HPDE6-E6E7 (cell line): ENCODE measurements around the gene RBBP6.
"Not testable (repeated sequence)": the region's sequence is repeated elsewhere in the genome, so short reads cannot be mapped to it uniquely, and the experiment has no call there.

Source experiments
- DNase-seq: peaks from one replicate; pipeline ENCODE4 v3.0.0; 2011; ENCODE audit warnings: missing footprints; ENCODE audit errors: extremely low spot score

Gene RBBP6

GRCh38 chr16:24568392-24568791 is 29.0 kb downstream of the RBBP6 start:
- DNase-seq = no peak

- no peak for DNase-seq
Observed at GRCh38 chr16:24571096-24571495, 31.7 kb downstream of the RBBP6 start.

GRCh38 chr16:24572069-24572468 is 32.7 kb downstream of the RBBP6 start:
- no peak for DNase-seq

- DNase-seq = no peak
Observed at GRCh38 chr16:24573141-24573540, 33.8 kb downstream of the RBBP6 start.

GRCh38 chr16:24574515-24575485 is 35.4 kb downstream of the RBBP6 start:
- DNase-seq = not testable (repeated sequence)

GRCh38 chr16:24575791-24576190 is 36.4 kb downstream of the RBBP6 start:
- not testable (repeated sequence) for DNase-seq

- no peak for DNase-seq
Observed at GRCh38 chr16:24577167-24577566, 37.8 kb downstream of the RBBP6 start.

GRCh38 chr16:24580665-24581064 is 41.3 kb downstream of the RBBP6 start:
- peak; percentile 6 for DNase-seq

GRCh38 chr16:24583494-24583893 is 44.1 kb downstream of the RBBP6 start:
- DNase-seq = no peak

GRCh38 chr16:24589997-24590396 is 50.6 kb downstream of the RBBP6 start:
- DNase-seq = no peak

GRCh38 chr16:24598777-24599437 is 59.5 kb downstream of the RBBP6 start:
- no peak for DNase-seq

- no peak for DNase-seq
Observed at GRCh38 chr16:24609417-24609739, 70.0 kb downstream of the RBBP6 start.

- no peak for DNase-seq
Observed at GRCh38 chr16:24609740-24610415, 70.5 kb downstream of the RBBP6 start.

- DNase-seq = no peak
Observed at GRCh38 chr16:24610416-24610755, 71.0 kb downstream of the RBBP6 start.

GRCh38 chr16:24611310-24611709 is 71.9 kb downstream of the RBBP6 start:
- no peak for DNase-seq

- no peak for DNase-seq
Observed at GRCh38 chr16:24612656-24613055, 73.3 kb downstream of the RBBP6 start.

GRCh38 chr16:24613267-24613666 is 73.9 kb downstream of the RBBP6 start:
- DNase-seq = not testable (repeated sequence)

- DNase-seq = no peak
Observed at GRCh38 chr16:24617502-24617901, 78.1 kb downstream of the RBBP6 start.
